ENCODE data around the gene BRD7.

- TF ChIP-seq, protein P1, sequence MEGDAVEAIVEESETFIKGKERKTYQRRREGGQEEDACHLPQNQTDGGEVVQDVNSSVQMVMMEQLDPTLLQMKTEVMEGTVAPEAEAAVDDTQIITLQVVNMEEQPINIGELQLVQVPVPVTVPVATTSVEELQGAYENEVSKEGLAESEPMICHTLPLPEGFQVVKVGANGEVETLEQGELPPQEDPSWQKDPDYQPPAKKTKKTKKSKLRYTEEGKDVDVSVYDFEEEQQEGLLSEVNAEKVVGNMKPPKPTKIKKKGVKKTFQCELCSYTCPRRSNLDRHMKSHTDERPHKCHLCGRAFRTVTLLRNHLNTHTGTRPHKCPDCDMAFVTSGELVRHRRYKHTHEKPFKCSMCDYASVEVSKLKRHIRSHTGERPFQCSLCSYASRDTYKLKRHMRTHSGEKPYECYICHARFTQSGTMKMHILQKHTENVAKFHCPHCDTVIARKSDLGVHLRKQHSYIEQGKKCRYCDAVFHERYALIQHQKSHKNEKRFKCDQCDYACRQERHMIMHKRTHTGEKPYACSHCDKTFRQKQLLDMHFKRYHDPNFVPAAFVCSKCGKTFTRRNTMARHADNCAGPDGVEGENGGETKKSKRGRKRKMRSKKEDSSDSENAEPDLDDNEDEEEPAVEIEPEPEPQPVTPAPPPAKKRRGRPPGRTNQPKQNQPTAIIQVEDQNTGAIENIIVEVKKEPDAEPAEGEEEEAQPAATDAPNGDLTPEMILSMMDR (IDR thresholded peaks at IDR 0.05): no peak
- TF ChIP-seq POLR2A (IDR thresholded peaks at IDR 0.05): no peak
Measured at GRCh38 chr16:50315346-50315997, 53.3 kb downstream of the BRD7 start.

Measured in Peyer's patch (tissue), 4 donors.